HG02798 (cell line): ENCODE data around the gene TCN1.

Source experiments
- ATAC-seq: cut with Tn5 transposase; IDR thresholded peaks from one replicate; pipeline ENCODE4 v1.9.1; 2021; ENCODE audit warnings: mild to moderate bottlenecking; ENCODE audit not compliant: unreplicated experiment, poor library complexity

Gene TCN1

DNA sequence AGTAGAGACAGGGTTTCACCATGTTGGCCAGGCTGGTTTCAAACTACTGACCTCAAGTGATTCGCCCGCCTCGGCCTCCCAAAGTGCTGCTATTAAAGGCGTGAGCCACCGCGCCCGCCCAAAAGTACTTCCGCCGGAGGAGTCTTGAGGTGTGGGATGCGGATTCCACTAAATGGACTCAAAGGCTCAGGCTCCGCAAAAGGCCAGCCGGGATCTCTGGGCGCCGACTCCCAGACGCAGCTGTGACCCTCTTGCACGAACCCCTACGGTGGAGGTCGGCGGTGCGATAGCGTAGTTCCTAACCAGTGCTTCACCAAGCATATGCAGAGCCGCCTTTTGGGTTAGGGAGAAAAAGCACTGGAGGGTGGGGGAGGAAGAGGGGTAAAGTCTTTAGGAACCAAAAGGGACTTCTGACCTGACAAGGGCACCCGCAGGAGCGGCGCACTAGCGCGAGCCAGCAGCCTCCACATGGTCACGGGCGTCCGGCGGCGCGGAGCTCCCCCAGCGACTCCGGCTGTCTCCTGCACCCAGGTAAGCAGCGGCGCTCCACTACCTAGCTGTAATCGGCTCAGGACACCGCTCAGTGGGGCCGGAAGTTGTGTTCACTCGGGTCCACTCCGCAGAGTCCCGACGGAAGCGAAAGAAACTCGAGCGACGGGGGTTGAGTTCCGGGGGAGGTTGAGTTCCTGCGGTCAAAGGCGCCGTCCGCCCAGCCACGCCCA lies 55.9 kb downstream of the TCN1 start, which contains the start of gene MRPL16:
Gene MRPL16 (minus strand): TSS at position 590 of the 722 bp plus-strand sequence. CDS start 120 bp downstream, at position 470.
- peak; percentile 99 for ATAC-seq

DNA sequence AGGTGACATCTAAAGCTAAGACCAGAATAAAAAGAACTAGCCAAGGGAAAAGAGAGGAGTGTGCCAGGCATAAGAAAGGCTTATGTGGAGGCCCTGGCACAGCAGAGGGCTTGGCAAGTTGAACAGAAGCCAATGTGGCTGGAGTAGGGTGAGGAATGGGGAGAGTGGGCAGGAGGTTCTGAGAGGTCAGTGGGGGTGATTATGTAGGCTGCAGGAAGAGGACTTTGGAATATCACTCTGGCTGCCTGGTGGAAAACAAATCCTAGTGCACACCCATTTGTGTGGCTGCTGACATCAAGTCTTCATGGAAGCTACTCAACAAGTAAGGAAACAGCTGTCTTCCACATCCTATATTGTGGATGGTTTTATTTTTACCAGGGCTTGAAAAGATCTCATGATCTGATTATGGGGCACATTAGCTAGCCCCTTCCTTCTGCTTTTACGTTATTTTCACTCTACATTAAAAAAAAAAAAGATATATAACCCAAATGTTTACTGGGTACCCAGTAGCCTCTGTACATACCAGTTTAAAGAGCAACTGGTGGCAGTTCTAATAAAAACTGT lies 59.2 kb downstream of the TCN1 start:
- no peak for ATAC-seq

DNA sequence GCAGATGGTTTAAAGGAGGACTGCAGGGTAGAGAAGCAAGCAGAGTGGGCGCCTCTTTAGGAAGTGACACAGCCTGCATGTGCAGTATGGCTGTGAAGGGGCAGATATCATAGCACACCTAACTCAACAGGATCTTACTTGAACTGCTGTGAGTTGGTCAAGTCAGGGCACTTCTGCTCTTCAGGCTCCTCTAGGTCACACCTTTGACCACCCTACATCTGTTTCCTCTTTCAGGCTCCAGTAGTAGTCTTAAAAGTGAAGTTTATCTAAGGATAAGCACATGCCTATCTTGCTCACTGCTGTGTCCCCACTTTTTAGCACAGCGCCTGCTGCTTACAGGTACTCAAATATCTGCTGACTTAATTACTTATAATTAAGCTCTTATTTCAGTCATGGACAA lies 62.2 kb downstream of the TCN1 start:
- no peak for ATAC-seq
